ENCODE results near the gene XPO6.
A peak's percentile ranks its signal among the peaks of the same experiment; 100 is the strongest.

Gene XPO6

DNA sequence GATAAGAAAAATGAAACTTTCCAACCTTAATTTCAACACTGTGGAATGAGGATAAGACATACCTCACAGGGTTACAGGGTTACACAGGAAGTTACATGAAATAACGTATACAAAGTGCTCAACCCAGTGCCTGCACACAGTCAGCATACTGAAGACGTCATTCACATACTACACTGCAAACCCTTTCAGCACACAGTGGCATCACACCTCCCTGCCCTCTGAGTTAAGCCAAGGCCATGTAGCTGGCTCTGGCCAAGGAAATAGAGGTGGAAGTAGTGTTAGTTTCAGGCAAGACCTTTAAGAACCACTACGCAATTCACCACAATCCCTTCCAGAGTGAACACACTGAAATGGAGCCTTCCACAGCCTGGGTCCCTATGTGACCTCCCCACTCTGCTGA is 101.7 kb downstream of the XPO6 start:
- no peak for DNase-seq

DNA sequence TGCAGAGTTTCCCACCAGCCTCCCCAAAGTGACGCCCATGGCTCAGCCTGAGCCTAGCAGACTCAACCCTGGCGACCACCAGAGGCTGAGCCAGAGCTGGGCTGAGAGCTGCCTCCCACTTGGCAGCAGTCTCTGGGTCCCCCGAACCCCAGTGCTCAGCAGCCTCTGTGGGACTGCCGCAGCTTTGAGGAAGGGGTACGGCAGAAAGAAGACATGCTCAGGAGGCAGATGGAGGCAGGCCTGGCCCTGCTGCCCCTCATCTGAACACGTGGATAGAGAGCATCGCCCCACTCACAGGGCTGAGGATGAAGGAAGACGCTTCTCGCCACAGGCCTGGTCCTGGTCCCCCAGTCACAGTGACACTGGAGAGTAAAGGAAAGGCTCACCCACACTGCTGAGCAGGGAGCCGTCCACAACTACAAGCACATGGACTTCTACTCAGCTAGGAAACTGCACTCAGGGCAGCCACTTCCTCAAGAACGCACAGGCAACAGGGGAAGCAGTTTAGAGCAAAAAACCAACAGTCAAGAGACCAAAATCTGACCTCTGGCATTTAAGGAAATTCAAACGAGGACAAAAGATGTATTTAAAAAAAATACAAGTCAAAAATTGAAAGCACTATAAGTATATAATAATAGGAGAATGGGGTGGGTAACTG is 103.0 kb downstream of the XPO6 start:
- no peak for DNase-seq

DNA sequence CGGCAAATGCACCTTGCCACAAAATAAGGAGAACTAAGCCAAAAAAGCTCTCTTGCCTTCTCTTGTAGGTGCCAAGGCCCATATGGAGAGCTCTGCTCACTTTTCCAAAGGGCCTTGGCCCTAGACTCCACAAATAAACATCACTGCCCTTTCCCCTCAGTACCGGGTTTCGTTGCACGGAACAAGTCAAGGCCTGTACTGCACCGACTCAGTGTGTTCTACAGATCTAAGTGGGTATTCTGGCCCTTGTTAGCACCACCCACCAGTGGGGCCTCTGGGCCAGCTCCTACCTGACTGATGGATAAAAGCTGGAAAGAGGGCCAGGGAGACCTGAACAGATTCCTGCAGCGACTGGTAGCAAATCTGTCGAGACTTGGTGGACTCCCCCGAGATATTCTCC is 104.5 kb downstream of the XPO6 start:
- no peak for DNase-seq

DNA sequence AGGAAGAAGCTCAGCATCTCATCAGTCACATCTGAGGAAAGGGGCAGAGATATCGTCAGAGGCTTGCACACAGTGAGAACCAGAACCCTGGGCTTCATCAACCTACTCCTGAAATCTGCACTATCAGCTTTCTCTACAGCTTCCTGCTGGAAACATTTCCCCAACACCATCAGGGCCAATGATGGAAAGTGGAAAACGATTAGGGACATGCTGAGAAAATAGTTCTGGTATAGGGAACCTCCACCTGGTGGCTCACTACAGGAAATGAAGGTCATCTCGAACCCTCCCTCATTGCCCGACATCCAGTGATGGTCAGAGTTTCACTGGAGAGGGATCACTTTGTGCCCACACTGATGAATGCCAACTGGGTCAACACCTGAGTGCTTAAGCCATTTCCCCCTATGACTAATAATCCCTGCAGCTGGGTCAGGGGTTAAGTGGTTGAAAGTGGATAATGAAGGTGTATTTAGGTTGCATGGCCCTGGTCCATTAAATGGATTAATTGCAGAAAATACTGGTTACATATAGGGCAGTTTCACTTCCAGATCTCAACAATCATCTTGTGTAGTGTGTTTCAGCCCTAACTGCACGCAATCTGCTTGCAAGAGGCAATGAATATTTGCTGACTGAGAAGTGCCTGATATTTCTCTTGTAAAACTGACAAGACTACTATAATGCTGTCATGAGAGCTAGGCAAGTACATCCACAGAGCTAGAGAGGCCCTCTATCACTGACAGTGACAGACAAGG is 105.1 kb downstream of the XPO6 start:
- DNase-seq: no peak

DNA sequence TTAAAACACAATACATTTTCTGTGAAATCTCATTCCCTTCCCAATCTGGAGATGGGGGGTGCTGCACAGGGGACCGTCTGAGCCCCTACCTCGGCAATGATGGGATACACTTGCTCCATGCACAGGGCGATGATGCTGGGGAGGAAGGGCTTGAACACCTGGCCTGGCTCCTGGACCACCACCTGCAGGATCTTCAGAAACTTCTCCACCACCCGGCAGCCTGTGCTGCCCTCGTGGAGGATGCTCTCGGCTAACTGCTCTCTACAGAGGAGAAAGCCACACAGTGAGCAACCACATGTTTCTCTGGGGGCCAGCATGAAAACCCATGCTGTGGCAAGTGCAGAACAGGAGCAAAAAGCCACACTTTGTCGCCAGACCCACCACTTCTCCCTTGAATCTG is 105.8 kb downstream of the XPO6 start:
- no peak for DNase-seq

DNA sequence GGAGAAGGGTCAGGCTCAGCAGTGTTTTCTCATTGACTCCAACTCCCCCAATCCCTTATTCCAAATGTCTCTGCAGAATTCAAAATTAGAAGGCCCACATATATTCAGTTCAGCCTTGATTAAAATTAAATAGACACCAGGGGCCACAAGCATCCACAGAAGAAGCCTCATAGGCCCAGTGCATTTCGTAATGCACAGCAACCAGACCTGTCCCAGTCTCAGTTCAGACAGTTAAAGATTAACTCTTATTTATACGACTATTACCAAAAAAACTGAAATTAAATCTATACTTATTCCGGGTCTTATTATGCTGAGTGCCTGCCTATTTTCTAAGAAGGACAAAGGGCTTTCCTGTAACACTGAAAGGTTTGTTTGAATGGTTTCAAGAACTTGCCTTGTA is 106.5 kb downstream of the XPO6 start:
- no peak for DNase-seq

DNA sequence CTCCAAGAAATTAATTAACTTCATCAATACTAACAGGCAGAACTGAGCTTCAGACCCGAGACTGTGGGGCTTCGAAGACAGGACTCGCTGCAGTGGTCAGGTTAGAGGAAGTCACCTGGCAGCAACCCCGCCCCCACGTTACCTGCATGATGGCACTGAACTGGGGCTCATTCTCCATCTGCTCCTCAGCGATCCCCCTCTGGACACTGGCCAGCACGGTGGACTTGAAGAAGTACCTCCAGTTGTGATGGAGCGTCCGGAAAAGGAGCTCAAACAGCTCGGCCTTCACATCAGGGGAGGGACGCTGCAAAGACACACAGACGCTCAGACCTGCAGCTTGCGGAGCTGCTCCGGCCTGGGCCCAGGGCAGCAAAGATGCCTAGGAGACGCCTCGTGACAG is 107.4 kb downstream of the XPO6 start:
- no peak for DNase-seq

DNA sequence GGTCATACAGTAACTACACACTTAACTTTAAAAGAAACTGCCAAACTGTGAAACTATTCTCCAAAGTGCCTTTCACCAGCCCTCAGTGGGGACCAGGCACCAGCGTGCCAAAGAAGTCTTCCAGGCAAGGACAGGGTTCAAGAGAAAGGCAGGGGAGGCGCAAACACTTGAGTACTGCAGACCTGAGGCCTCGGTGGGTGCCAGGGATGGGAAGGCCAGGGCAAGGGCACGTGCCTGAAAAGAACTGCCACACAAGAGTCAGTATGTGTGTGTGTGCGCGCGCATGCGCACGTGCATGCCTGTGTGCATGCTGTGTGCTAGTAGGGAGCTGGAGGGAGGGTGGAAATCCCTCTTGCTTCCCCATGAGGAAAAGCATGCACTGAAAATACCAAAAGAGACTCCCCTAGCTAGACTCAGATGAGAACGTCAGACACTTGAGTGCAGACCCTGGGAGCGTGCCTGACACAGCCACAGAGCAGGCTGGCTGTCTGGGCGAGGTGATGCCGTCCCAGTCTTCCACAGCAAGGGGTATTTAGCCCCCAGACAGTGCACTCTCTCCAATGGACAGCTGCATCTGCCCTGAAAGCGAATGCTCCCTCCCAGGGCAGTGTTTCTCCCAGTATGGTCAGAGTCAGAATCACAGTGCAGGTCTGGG is 108.1 kb downstream of the XPO6 start:
- DNase-seq: no peak

DNA sequence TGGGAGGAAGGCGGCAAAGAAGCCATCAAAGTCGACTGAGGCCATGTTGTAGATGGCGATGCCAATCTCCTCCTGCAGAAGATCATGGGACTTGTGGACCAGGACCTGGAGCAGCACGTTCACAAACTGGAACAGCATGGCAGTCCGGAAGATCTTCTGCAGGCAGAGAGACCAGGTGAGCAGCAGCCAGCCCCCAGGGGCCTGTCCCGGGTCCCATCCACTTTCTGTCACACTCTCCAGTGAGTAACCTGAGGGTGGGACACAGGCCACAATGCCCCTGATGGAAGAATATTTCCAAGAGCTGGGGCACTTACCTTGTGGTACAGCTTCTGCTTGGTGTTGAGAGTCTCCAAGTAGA is 110.3 kb downstream of the XPO6 start:
- DNase-seq: no peak

DNA sequence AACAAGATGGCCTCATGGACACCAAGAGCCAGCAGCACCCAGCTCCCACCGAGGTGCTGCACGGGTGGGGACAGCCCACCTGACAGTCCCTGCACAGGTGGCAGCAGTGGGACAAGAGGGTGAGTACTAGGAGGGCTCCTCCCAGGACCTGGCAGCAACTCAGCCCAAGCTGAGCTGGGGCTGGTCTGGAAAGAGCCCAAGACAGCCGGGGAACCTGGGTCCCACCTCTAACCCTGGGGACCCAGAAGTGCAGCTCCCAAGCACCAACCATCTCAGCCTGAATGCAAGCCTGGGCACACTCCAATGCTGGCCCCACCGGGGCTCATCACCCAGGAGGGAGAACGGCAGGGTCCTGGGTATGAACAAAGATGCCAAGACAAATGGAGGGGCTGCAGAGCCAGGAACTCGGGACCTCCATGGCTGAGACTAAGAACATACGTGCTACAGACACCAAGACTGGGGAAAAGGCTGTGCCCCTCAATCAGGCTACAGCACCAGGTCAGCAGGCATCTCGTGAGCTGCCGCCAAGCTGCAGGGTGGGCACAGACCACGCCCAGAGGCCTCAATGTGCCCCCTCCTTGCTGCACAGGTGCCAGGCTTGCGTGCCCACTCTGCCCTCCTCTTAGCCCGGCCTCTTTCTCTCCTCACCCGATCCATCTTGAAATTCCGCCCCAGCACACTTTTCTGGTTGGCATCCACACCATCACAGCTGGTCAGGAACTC is 110.8 kb downstream of the XPO6 start:
- DNase-seq: no peak

DNA sequence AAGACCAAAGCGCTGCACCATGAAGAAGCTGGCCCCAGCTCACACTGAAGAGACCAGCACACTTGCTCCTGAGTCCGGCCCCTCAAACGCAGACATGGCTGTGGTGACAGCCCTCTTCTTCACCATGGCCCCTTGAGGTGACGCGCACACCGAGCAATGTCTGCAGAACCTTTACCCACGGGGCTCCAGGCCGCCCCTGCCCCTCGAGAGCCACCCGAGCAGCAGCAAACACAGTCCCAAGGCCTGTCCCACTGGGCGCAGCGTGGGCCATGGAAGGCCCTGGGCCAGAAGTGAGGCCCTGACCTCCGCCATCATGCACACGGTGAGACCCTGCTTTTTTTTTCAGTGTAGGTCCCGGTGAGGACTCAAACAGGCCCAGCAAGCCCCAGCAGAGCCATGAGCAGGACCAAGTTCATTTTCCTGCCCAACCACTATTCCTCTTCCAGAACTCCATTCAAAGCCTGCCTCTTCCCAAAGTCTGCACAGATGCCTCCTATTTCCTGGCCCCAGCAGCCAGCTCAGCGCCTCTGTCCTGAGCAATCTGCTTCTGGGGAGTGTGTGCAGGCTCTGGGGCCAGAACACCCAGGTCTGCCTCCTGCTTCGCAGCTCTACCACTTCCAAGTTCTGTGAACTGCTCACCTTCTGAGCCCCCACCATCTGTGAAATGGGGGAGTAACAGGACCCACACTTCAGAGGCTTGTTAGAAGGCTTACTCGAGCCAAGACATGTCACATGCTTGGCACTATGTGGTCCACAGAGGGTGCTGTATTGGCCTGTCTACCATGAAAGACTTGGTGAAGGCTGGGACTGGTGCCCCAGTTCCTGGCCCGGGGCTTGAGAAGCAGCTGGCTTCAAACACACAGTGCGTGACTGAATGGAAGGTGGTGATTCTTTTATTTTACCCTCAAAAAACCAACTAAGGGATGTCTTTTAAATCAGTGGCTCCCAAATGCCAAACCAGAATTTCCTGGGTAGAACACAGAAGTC is 112.5 kb downstream of the XPO6 start:
- DNase-seq: no peak

DNA sequence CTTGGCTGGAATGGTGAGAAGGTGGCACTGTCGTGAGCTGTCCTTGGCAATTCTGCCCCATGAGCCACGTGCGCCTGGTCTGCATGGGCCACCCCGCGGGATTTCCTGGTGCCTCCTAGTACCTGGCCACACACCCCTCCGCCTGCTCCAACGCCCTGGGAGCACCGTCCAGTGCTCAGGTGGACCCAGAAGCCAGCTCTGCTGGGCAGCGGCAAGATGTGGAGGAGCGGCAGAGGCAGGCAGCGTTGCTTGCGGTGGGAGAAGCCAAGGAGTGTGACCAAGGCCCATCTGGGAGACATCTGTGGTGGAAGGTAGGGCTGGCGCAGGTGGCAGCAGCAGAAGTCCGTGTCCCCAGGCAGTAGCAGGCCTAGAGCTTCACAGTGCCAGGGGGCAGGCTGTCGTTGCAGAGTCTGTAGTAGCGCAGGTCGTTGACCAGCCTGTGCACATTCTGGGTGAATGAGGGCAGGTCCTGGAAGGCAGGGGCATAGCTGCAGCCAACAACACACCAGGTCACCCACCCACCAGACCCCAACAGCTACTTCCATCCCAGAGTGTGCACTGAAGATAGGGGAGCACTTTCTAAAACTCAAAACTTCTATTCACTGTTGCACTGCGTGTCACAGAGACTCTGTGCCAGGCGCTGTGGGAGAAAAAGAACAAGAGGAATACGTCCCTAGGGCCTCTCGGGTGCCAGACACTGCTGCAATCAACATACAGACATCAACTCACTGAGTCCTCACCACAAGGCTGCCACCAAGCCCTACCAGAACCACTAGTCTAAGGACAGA is 113.4 kb downstream of the XPO6 start:
- no peak for DNase-seq

DNA sequence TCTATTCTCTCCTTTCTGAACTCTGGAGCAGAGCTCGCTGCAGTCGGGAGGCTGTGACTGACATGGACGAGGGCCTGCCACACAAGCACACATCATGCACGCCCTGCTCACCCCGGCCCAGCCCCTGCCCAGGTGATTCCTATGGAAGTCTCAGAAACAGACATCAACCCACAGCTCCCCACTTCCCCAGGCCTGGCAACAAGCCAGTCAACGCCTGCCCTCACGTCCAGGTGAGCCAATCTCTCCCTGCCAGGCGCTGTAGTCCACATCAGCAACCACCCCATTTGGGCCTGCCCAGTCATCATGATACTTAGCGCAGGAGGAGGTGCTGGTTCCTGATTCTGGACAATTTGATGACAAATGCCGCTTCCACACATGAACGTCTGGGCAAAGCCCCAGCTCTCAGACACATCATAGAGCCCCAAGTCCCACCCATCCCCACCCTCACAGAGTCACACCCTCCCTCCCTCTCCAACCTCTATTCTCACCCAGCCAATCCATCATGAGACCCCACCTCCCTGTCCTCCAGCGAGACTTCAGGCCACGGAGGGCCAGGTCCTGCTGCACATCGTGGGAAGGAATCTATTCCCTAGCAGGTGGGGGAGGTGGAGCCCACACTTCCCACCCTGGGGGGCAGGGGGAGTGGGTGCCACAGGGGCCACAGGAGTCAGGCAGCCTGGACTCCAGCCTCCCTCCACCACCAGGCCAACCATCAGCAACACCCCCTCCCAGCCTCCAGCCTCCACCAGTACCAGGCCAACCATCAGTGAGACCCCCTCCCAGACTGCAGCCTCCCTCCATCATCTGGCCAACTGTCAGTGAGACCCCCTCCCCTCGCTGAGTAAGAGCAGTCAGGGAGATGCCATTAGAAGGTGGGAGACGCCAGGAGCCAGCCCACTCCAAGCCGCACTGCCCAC is 114.5 kb downstream of the XPO6 start:
- no peak for DNase-seq

DNA sequence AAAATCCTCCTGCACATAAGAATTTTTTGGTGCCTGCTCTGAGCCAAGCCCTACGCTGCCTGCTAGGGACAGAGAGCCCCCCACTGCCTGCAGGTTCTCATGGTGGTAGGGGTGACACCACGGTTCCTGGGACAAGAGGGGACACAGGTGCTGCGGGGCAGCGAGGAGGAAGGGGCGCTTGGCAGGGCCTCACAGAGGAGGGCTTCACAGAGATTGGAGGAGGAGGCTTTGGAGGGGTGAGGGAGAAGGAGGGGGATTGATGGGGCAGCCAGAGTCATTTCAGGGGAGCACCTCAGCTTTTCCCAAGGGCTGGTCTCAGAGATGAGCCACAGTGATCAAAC is 118.4 kb downstream of the XPO6 start:
- no peak for DNase-seq

DNA sequence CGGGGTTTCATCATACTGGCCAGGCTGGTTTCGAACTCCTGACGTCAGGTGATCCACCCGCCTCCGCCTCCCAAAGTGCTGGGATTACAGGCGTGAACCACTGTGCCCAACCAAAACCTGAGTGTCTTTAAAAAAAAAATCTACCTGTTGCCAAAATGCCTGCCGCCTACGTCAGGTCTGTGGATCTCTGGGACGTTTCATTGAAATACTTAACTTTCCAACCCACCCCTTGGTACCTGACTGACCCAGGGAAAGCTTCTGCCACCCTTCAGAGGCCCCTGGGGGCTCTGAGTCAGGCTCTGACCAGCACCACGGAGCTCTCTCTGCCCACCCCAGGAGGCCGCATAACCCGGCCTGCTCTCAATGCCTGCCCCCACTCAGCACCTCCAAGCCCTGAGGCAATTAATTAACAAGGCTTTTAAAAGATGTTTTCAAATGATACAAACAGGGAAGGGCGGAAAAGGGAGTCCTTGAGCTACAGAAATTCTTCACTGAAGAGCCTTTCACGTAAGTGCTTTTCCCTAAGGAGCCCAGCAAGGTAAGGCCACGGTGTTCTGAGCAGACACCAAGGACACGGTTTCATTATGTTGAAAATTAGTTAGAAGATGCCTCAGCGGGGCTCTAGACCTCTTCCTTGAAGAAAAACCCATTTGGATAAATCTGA is 118.9 kb downstream of the XPO6 start:
- DNase-seq: no peak

DNA sequence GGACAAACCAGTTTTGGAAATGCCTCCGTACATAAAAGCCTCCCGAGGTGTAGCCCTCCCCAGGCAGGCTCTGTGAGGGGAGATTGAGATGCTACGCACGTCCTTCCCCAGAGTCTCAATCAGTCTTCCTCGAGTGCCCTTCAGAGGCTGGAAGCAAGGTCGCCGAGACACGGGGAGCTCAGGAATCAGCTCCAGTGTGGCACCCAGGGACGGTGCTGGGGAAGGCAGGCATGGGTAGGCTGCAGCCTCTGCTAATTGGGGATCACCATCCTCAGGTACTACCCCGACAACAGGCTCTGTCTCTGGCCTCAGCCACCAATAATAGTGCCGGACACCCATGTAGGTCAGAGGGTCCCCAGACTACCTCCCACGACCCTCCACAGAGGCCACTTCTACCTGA is 120.1 kb downstream of the XPO6 start:
- DNase-seq: no peak

DNA sequence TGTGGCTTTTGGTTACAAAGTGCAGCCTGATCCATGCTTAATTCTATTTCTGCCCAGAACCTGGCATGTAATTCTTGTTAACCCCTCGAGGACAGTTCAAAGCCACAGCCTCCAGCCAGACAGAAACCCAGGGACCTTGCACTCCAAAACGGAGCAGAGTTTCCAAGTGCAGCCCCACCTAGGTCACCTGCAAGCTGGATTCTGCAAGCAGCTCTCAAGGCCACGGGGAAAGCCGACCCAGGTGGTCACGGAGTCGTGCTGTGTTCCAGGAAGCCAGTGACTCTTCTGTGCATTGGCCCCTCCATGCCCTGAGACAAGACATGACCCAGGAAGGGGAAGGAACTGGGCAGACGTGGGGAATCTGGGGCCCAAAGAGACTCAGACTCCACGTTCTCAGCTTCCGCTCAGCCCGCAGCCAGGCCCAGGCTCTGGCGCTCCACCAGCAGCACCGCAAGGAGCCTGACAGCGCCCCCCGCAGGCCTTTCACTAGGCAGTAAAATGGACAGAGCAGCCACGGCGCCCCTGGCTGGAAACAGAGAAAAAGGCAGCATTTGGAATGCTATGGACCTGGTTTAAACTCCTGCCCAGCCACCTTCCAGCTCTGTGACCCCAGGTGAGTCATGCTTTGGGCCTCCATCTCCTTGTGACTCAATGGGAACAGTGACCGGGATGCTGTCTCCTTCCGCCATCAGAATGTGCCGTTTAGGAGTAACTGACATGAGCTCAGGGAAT is 121.0 kb downstream of the XPO6 start:
- DNase-seq: peak; percentile 61

DNA sequence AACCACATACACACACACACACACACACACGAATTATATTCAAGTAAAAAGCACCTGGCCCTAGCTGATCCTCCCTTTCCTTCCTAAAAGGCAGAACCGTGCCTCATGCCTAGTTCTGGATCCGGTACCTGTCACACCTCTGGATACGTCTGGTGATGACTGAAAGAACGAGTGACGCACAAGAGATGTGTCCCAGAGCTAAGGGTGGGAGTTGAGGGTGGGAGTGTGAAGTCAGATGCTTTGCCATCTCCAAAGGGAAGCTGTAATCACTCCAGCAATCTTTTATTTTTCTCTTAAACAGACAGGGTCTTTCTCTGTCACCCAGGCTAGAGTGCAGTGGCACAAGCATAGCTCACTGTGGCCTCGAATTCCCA is 121.8 kb downstream of the XPO6 start:
- DNase-seq: no peak

Data from fibroblast of skin of back (primary cell).